Trophoblast cell (in vitro differentiated cells and primary cell): Measurements from ENCODE around the gene PPM1H.
A peak's percentile ranks its signal among the peaks of the same experiment; 100 is the strongest.
"Not testable (repeated sequence)": the region's sequence is repeated elsewhere in the genome, so short reads cannot be mapped to it uniquely, and the experiment has no call there.

ENCODE experiments used
- DNase-seq, 2 donors: peaks; one replicate each; pipeline ENCODE4 v3.0.0-alpha.2; 2016
- H2AFZ ChIP-seq: 2 replicates; pipeline ENCODE4 v1.6.1; 2013; ENCODE audit warnings: low read length, moderate library complexity, mild to moderate bottlenecking; ENCODE audit not compliant: insufficient read depth, poor library complexity
- H2AK5ac ChIP-seq: 2 replicates; pipeline ENCODE4 v1.6.1; 2013; ENCODE audit warnings: mild to moderate bottlenecking, low read length
- H2BK120ac ChIP-seq: 2 replicates; pipeline ENCODE4 v1.6.1; 2013; ENCODE audit warnings: low read length, mild to moderate bottlenecking, moderate library complexity; ENCODE audit not compliant: insufficient read depth, poor library complexity
- H2BK12ac ChIP-seq: 2 replicates; pipeline ENCODE4 v1.6.1; 2013; ENCODE audit warnings: mild to moderate bottlenecking, low read length, moderate library complexity
- H2BK5ac ChIP-seq: 2 replicates; pipeline ENCODE4 v1.6.1; 2013; ENCODE audit warnings: low read length, low read depth, moderate library complexity, mild to moderate bottlenecking; ENCODE audit not compliant: poor library complexity
- H3K14ac ChIP-seq: 2 replicates; pipeline ENCODE4 v1.6.1; 2013; ENCODE audit warnings: mild to moderate bottlenecking, low read length
- H3K18ac ChIP-seq: 2 replicates; pipeline ENCODE4 v1.6.1; 2013; ENCODE audit warnings: mild to moderate bottlenecking, low read length
- H3K23ac ChIP-seq: 2 replicates; pipeline ENCODE4 v1.6.1; 2013; ENCODE audit warnings: low read length
- H3K27ac ChIP-seq: 2 replicates; pipeline ENCODE4 v1.5.1; 2013; ENCODE audit warnings: low read depth, mild to moderate bottlenecking, inconsistent platforms, low read length, moderate library complexity
- H3K27me3 ChIP-seq: 2 replicates; pipeline ENCODE4 v1.6.1; 2013; ENCODE audit warnings: inconsistent platforms, mild to moderate bottlenecking, low read length, moderate library complexity; ENCODE audit not compliant: insufficient read depth
- H3K36me3 ChIP-seq, 2 experiments: 1 replicate in 1 of 2; 2 replicates in 1 of 2; pipeline ENCODE4 v1.6.1; 2013; ENCODE audit warnings: low read length in 2 of 2, mild to moderate bottlenecking in 2 of 2, moderate library complexity in 1 of 2; ENCODE audit not compliant: insufficient read depth in 2 of 2, control insufficient read depth in 1 of 2
- H3K4ac ChIP-seq: 2 replicates; pipeline ENCODE4 v1.6.1; 2013; ENCODE audit warnings: low read depth, mild to moderate bottlenecking, low read length, moderate library complexity
- H3K4me1 ChIP-seq, 2 experiments: 1 replicate in 1 of 2; 2 replicates in 1 of 2; pipeline ENCODE4 v1.6.1; 2013; ENCODE audit warnings: low read length in 2 of 2, mild to moderate bottlenecking in 2 of 2, moderate library complexity in 1 of 2; ENCODE audit not compliant: insufficient read depth in 2 of 2, control insufficient read depth in 1 of 2
- H3K4me2 ChIP-seq: 2 replicates; pipeline ENCODE4 v1.6.1; 2013; ENCODE audit warnings: inconsistent platforms, mild to moderate bottlenecking, low read length, moderate library complexity
- H3K4me3 ChIP-seq: 2 replicates; pipeline ENCODE4 v1.5.1; 2013; ENCODE audit warnings: mild to moderate bottlenecking, low read depth, low read length, inconsistent platforms
- H3K79me1 ChIP-seq: one replicate; pipeline ENCODE4 v1.6.1; 2013; ENCODE audit warnings: low read length
- H3K79me2 ChIP-seq: 2 replicates; pipeline ENCODE4 v1.6.1; 2013; ENCODE audit warnings: low read length, mild to moderate bottlenecking; ENCODE audit not compliant: control insufficient read depth, insufficient read depth, poor library complexity
- H3K9ac ChIP-seq: 2 replicates; pipeline ENCODE4 v1.6.1; 2013; ENCODE audit warnings: mild to moderate bottlenecking, low read length
- H3K9me3 ChIP-seq: 2 replicates; pipeline ENCODE4 v1.6.1; 2013; ENCODE audit warnings: low read depth, mild to moderate bottlenecking, control low read depth, inconsistent platforms, low read length; ENCODE audit not compliant: insufficient read depth
- H4K12ac ChIP-seq: 2 replicates; pipeline ENCODE4 v1.6.1; 2013; ENCODE audit warnings: low read depth, mild to moderate bottlenecking, low read length, moderate library complexity
- H4K8ac ChIP-seq: 2 replicates; pipeline ENCODE4 v1.6.1; 2013; ENCODE audit warnings: low read depth, mild to moderate bottlenecking, low read length, moderate library complexity
- H4K91ac ChIP-seq: one replicate; pipeline ENCODE4 v1.6.1; 2013; ENCODE audit warnings: low read depth, mild to moderate bottlenecking, low read length, moderate library complexity
- WGBS: extraction: QIAGEN DNeasy Blood & Tissue Kit; methylation state at CpG from one replicate; pipeline ENCODE4 v1.1.7; 2013; ENCODE audit warnings: missing lambda C conversion rate; ENCODE audit not compliant: insufficient read length, insufficient coverage; ENCODE audit errors: extremely low coverage; 5-methylcytosine and 5-hydroxymethylcytosine counted together

The PPM1H gene

DNA sequence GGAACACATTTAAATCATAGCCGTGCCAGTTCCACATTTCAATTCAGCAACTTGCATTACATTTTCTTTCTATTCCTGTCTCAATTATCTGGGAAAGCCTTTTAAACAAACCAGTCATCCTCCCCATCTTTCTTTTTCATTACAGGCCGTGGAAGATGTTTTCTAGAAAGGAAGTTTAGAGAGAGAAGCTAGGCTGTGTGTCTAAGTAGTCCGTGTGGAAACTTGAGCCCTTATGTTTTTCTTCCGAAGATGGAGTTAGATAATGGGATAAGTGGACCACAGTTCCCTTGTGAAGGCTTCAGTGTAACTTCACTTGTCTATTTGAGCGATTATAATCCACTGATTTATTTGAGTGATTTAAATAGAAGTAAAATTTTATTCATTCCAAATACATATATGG is 12.4 kb upstream of the PPM1H start:
- Histone ChIP-seq H2BK12ac (no peak overlapping the region), H2BK120ac (no peak overlapping the region)

DNA sequence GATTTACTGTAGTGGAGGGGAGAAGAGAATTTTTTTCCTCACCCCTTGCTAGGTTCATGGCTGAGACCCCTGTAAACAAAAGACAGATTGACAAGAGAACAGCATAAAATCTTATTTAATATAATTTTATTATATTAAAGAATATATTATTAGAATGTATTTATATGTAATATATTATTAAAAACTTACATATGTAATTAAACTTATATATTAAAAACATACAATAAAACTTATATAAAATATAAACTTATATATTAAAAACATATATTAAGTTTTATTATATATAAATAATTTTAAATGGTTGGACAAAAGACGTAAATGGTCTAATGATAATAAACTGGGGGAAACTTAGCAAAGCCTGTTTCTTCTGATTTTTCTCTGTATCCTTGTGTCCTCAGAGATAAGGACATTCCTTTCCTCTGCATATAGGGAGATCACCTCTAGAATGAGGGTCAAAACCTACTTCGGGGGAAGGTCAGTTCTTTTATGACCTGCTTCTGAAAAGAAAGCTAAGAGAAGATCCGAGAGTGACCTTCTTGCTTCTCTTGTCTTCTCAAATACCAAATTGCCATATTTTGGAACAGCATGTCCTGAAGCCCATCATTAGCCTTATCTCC is 8.9 kb upstream of the PPM1H start:
- Histone ChIP-seq H2BK120ac (no peak overlapping the region), H2BK5ac (no peak overlapping the region), H3K14ac (no peak overlapping the region), H3K4me2 (no peak overlapping the region), H3K79me2 (no peaks in the 10 kb centered on the region), H2AFZ (no peak overlapping the region), H3K9ac (no peak overlapping the region), H2AK5ac (no peak overlapping the region), H3K4me3 (no peak overlapping the region), H3K9me3 (no peaks in the 10 kb centered on the region), H3K27ac (no peak overlapping the region), H3K27me3 (no peaks in the 10 kb centered on the region), H3K4me1 (no peaks in the 10 kb centered on the region), H3K18ac (no peak overlapping the region), H3K36me3 (no peaks in the 10 kb centered on the region), H3K4ac (no peak overlapping the region), H2BK12ac (no peak overlapping the region), H3K79me1 (no peaks in the 10 kb centered on the region), H4K12ac (no peak overlapping the region), H4K91ac (no peak overlapping the region), H4K8ac (no peak overlapping the region), H3K23ac (no peak overlapping the region)
- no CpG with 5 or more reads among the region's 3 CpGs for WGBS
- DNase-seq: no peak

More for the DNA sequence above, 12.4 kb upstream of the PPM1H start:
- Histone ChIP-seq H3K4me3 (no peak overlapping the region), H3K36me3 (no peaks in the 10 kb centered on the region), H3K18ac (no peak overlapping the region), H3K27me3 (no peaks in the 10 kb centered on the region), H4K91ac (no peak overlapping the region), H2AFZ (no peak overlapping the region), H3K4me2 (no peak overlapping the region), H4K12ac (no peak overlapping the region), H3K4me1 (no peaks in the 10 kb centered on the region), H3K14ac (no peak overlapping the region), H3K4ac (no peak overlapping the region), H3K23ac (no peak overlapping the region), H2BK5ac (no peak overlapping the region), H3K79me2 (no peaks in the 10 kb centered on the region), H2AK5ac (no peak overlapping the region), H3K27ac (no peak overlapping the region), H4K8ac (no peak overlapping the region), H3K9me3 (no peaks in the 10 kb centered on the region), H3K9ac (no peak overlapping the region), H3K79me1 (no peaks in the 10 kb centered on the region)
- DNase-seq: no peak
- WGBS: no CpG with 5 or more reads among the region's 5 CpGs

DNA sequence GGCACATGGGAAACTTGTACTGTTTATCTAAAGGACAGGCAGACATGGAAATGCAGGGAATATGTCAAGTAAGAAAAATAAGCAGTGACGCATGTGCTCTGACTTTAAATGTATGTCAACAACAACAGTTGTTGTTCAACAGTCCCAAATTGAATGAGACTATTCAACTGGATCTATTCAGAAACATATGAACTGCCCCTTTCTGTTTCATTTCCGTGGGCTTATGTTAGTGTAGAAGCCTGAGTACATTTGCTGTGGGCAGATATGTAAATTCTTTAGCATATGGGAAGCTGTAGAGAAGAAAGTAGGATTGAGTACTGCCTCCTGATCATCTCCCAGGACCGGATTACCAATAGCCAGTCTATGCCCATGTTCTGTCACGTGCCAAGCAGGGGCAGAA is 7.4 kb upstream of the PPM1H start:
- H3K27me3 ChIP-seq, H3K79me2 ChIP-seq, H3K23ac ChIP-seq, DNase-seq, H3K4ac ChIP-seq, H3K18ac ChIP-seq, H3K14ac ChIP-seq, H2BK120ac ChIP-seq, H2AFZ ChIP-seq, H2BK12ac ChIP-seq, H3K9ac ChIP-seq, H2BK5ac ChIP-seq, H4K8ac ChIP-seq, H3K79me1 ChIP-seq, H3K27ac ChIP-seq, H3K4me2 ChIP-seq, H2AK5ac ChIP-seq, H3K4me3 ChIP-seq, H3K9me3 ChIP-seq, H3K4me1 ChIP-seq, H3K36me3 ChIP-seq, H4K12ac ChIP-seq, H4K91ac ChIP-seq: not testable (repeated sequence)
- no CpG with 5 or more reads among the region's 4 CpGs for WGBS

- H3K4me3 ChIP-seq: peak overlapping the region; percentile 82
- DNase-seq: peak; percentile 22 to 57
- no peaks in the 10 kb centered on the region for H3K9me3 ChIP-seq
- peak overlapping the region; percentile 75 for H4K91ac ChIP-seq
- H3K4me1 ChIP-seq: peaks cover 8 to 16% of the 10 kb centered on the region in 2 experiments
- H3K14ac ChIP-seq: peak overlapping the region; percentile 92
- H3K27ac ChIP-seq: peak overlapping the region; percentile 64
- H2AK5ac ChIP-seq: peak overlapping the region; percentile 57
- peaks cover 13% of the 10 kb centered on the region for H3K79me1 ChIP-seq
- H2BK12ac ChIP-seq: no peak overlapping the region
- H4K8ac ChIP-seq: peak overlapping the region; percentile 70
- WGBS: no CpG with 5 or more reads among the region's 48 CpGs
- H3K36me3 ChIP-seq: no peaks in the 10 kb centered on the region
- H3K4ac ChIP-seq: peak overlapping the region; percentile 85
- peak overlapping the region; percentile 65 for H2BK5ac ChIP-seq
- H3K27me3 ChIP-seq: no peaks in the 10 kb centered on the region
- H2AFZ ChIP-seq: peak overlapping the region; percentile 68
- peak overlapping the region; percentile 66 for H4K12ac ChIP-seq
- H2BK120ac ChIP-seq: peak overlapping the region; percentile 64
- peak overlapping the region; percentile 60 for H3K9ac ChIP-seq
- H3K18ac ChIP-seq: peak overlapping the region; percentile 55
- no peak overlapping the region for H3K23ac ChIP-seq
- H3K79me2 ChIP-seq: peaks cover 8% of the 10 kb centered on the region
- peak overlapping the region; percentile 95 for H3K4me2 ChIP-seq
Observed at GRCh38 chr12:62934239-62934798, 631 bp downstream of the PPM1H start.
